Glutamatergic neuron (in vitro differentiated cells): Measurements from ENCODE around the gene RNF213. TPM values are rescaled to one million over a fixed set of nuclear protein-coding genes. Genes with fewer than 3 reads are reported as not detected.
A peak's percentile ranks its signal among the peaks of the same experiment; 100 is the strongest.

ENCODE experiments used
- DNase-seq: peaks from one replicate; pipeline ENCODE4 v3.0.0; 2022
- H3K27ac Mint-ChIP-seq: one replicate; pipeline ENCODE4 v1.8.0; 2020; ENCODE audit warnings: mild to moderate bottlenecking, mixed read lengths, inconsistent platforms; ENCODE audit not compliant: unreplicated experiment
- H3K27me3 Mint-ChIP-seq: one replicate; pipeline ENCODE4 v1.8.0; 2020; ENCODE audit warnings: mild to moderate bottlenecking, moderate library complexity, mixed read lengths, inconsistent platforms; ENCODE audit not compliant: unreplicated experiment
- H3K36me3 Mint-ChIP-seq: one replicate; pipeline ENCODE4 v1.8.0; 2020; ENCODE audit warnings: mild to moderate bottlenecking, mixed read lengths, inconsistent platforms; ENCODE audit not compliant: unreplicated experiment
- H3K4me1 Mint-ChIP-seq: one replicate; pipeline ENCODE4 v1.8.0; 2020; ENCODE audit warnings: mild to moderate bottlenecking, low read depth, mixed read lengths, inconsistent platforms; ENCODE audit not compliant: unreplicated experiment
- H3K4me3 Mint-ChIP-seq: one replicate; pipeline ENCODE4 v1.8.0; 2020; ENCODE audit warnings: mild to moderate bottlenecking, mixed read lengths, inconsistent platforms; ENCODE audit not compliant: unreplicated experiment
- H3K9me3 Mint-ChIP-seq: one replicate; pipeline ENCODE4 v1.8.0; 2020; ENCODE audit warnings: mild to moderate bottlenecking, moderate library complexity, mixed read lengths, inconsistent platforms; ENCODE audit not compliant: unreplicated experiment
- total RNA-seq: library from RNA; stranded (reverse); fragmentation: NEBNext Ultra II Directional; extraction: Animal tissue kit (Norgen Biotek cat#: 25700); gene quantifications from one replicate; pipeline ENCODE4 v1.2.1, GENCODE V29; 2021; ENCODE audit not compliant: unreplicated experiment
- TF ChIP-seq, protein P1 (sequence below): fragments of 200-600 bp; sonication (generic); IDR thresholded peaks from one replicate; pipeline ENCODE4 v1.5.0; 2021; ENCODE audit not compliant: partially characterized antibody, unreplicated experiment

RNF213 gene
- total RNA-seq, 1 donor from 2014 or later = 34.7 TPM

DNA sequence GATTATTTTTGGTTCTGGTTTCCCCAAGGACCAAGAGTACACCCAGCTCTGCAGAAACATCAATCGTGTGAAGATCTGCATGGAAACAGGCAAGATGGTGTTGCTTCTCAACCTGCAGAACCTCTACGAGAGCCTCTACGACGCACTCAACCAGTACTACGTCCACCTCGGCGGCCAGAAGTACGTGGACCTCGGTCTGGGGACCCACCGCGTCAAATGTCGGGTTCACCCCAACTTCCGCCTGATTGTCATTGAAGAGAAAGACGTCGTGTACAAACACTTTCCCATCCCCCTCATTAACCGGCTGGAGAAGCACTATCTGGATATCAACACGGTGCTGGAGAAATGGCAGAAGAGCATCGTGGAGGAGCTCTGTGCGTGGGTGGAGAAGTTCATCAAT lies 86.9 kb downstream of the RNF213 start:
- peaks cover 33% of the 10 kb centered on the region for H3K36me3 Mint-ChIP-seq
- peaks cover 3% of the 10 kb centered on the region for H3K9me3 Mint-ChIP-seq
- H3K4me1 Mint-ChIP-seq = peaks cover 14% of the 10 kb centered on the region
- H3K27me3 Mint-ChIP-seq = peaks cover 9% of the 10 kb centered on the region
- H3K27ac Mint-ChIP-seq = peak overlapping the region; percentile 62
- no peak for DNase-seq
- H3K4me3 Mint-ChIP-seq = peak overlapping the region; percentile 47
- TF ChIP-seq, protein P1, sequence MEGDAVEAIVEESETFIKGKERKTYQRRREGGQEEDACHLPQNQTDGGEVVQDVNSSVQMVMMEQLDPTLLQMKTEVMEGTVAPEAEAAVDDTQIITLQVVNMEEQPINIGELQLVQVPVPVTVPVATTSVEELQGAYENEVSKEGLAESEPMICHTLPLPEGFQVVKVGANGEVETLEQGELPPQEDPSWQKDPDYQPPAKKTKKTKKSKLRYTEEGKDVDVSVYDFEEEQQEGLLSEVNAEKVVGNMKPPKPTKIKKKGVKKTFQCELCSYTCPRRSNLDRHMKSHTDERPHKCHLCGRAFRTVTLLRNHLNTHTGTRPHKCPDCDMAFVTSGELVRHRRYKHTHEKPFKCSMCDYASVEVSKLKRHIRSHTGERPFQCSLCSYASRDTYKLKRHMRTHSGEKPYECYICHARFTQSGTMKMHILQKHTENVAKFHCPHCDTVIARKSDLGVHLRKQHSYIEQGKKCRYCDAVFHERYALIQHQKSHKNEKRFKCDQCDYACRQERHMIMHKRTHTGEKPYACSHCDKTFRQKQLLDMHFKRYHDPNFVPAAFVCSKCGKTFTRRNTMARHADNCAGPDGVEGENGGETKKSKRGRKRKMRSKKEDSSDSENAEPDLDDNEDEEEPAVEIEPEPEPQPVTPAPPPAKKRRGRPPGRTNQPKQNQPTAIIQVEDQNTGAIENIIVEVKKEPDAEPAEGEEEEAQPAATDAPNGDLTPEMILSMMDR = no peak

DNA sequence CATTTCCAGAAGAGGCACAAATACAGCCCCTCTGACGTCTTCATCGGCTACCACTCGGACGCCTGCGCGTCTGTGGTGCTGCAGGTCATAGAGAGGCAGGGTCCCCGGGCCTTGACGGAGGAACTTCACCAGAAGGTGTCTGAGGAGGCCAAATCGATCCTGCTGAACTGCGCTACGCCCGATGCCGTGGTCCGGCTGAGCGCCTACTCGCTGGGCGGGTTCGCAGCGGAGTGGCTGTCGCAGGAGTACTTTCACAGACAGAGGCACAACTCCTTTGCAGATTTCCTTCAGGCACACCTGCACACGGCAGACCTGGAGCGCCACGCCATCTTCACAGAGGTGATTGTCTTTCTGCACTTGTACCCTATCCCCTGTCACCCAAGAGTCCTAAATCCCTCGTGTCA lies 87.3 kb downstream of the RNF213 start:
- TF ChIP-seq, protein P1 = no peak
- H3K4me3 Mint-ChIP-seq = no peak overlapping the region
- peaks cover 3% of the 10 kb centered on the region for H3K9me3 Mint-ChIP-seq
- H3K36me3 Mint-ChIP-seq = peaks cover 33% of the 10 kb centered on the region
- DNase-seq = no peak
- H3K4me1 Mint-ChIP-seq = peaks cover 14% of the 10 kb centered on the region
- peaks cover 9% of the 10 kb centered on the region for H3K27me3 Mint-ChIP-seq
- no peak overlapping the region for H3K27ac Mint-ChIP-seq

DNA sequence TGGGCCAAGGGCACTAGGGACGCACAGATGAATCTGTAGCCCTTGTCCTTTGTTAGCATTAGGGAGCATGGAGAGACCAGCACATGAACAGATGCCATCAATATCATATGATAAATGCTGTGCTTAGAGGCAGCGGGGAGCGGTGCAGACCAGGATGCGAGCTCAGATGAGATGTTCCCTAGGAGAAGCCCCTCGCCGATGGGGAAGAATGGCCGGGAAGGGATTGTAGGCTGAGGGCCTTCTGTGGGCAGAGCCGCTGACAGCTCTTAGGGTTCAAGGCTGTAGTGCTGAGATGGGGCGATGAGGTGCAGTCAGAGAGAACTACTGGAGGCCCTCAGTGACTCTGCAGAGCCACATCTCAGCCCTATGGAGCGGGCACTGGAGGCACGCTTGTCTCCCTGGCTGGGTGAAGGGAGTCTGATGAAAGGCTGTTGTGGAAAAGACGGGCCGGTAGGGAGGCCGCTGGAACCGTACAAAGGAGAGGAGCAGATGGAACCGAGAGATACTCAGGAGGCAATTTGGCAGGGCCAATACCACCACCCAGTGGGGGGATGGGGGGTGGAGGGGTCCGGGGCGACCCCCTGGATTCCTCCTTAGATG lies 88.0 kb downstream of the RNF213 start:
- Mint-ChIP-seq H3K36me3 (peaks cover 33% of the 10 kb centered on the region), H3K4me1 (peaks cover 14% of the 10 kb centered on the region), H3K27ac (no peak overlapping the region), H3K9me3 (peaks cover 3% of the 10 kb centered on the region), H3K4me3 (no peak overlapping the region), H3K27me3 (peaks cover 9% of the 10 kb centered on the region)
- DNase-seq = no peak
- TF ChIP-seq, protein P1 = no peak

DNA sequence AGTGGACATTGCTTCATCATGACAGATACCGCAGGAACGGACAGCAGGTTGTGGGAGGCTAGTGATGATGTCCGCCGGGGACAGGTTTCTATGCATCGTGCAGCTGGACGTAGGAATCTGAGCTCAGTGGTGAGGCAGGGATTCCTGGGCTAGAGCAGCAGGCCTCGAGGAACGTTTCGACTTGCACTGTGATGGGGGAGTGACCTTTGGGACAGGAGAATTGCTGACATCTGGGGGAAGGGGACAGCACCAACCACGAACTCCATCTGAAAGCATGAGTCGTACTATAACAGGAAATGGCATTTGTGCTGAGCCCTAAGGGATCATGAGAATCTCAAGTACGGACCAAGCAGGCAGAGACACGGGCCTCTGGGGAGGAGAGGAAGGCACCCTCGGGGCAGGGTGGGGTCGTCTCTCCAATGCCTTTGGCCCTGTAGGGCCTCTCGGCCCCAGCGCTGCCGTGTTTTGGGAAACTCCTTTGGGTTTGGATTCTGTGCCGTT lies 88.5 kb downstream of the RNF213 start:
- TF ChIP-seq, protein P1 = no peak
- no peak for DNase-seq
- H3K27ac Mint-ChIP-seq = no peak overlapping the region
- H3K4me3 Mint-ChIP-seq = no peak overlapping the region
- H3K9me3 Mint-ChIP-seq = peaks cover 3% of the 10 kb centered on the region
- peaks cover 33% of the 10 kb centered on the region for H3K36me3 Mint-ChIP-seq
- peaks cover 9% of the 10 kb centered on the region for H3K27me3 Mint-ChIP-seq
- peaks cover 14% of the 10 kb centered on the region for H3K4me1 Mint-ChIP-seq

DNA sequence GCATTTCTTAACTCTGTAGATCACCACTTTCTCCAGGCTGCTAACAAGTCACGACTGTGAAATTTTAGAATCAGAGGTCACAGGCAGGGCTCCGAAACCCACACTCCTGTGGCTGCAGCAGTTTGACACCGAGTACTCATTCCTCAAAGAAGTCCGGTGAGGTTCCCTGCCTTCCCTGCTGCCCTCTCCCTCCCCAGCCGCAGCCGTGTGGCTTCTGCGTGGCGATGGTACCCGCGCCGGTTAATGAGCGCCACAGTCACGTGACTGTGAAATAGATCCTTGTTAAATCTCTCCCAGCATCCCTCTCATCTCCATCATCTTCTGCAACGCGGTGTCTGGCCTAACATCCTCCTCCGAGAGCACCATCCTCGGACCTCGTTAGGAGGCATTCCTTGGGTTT lies 89.1 kb downstream of the RNF213 start:
- Mint-ChIP-seq H3K36me3 (peaks cover 29% of the 10 kb centered on the region), H3K27me3 (peaks cover 9% of the 10 kb centered on the region), H3K27ac (no peak overlapping the region), H3K4me1 (peaks cover 14% of the 10 kb centered on the region), H3K9me3 (peaks cover 3% of the 10 kb centered on the region), H3K4me3 (no peak overlapping the region)
- no peak for DNase-seq
- TF ChIP-seq, protein P1 = no peak
